ENCODE measurements around the gene CHRNA4. TPM values are rescaled to one million over a fixed set of nuclear protein-coding genes. Genes with fewer than 3 reads are reported as not detected.

CHRNA4 gene
- total RNA-seq, 2 donors from 2014 or later, result not detected

GRCh38 chr20:63401384-63402110 lies 40.4 kb upstream of the CHRNA4 start:
- Mint-ChIP-seq H3K4me3 (no peak overlapping the region), H3K4me1 (no peaks in the 10 kb centered on the region), H3K36me3 (ENCODE audit: low read depth) (no peaks in the 10 kb centered on the region), H3K27me3 (peaks cover 4% of the 10 kb centered on the region), H3K27ac (no peak overlapping the region), H3K9me3 (no peaks in the 10 kb centered on the region)
- no peak for ATAC-seq (replicated peaks)

GRCh38 chr20:63400486-63401210 lies 39.5 kb upstream of the CHRNA4 start:
- Mint-ChIP-seq H3K4me1 (no peaks in the 10 kb centered on the region), H3K4me3 (no peak overlapping the region), H3K36me3 (ENCODE audit: low read depth) (no peaks in the 10 kb centered on the region), H3K27me3 (peaks cover 4% of the 10 kb centered on the region), H3K27ac (no peak overlapping the region), H3K9me3 (no peaks in the 10 kb centered on the region)
- ATAC-seq (replicated peaks), result no peak

- Mint-ChIP-seq H3K4me1 (no peaks in the 10 kb centered on the region), H3K9me3 (no peaks in the 10 kb centered on the region), H3K27me3 (peaks cover 5% of the 10 kb centered on the region), H3K4me3 (no peak overlapping the region), H3K36me3 (ENCODE audit: low read depth) (no peaks in the 10 kb centered on the region), H3K27ac (no peak overlapping the region)
- ATAC-seq (replicated peaks), result no peak
Measured at GRCh38 chr20:63399596-63400375, 38.6 kb upstream of the CHRNA4 start.

- no peak overlapping the region for H3K4me3 Mint-ChIP-seq
- no peak for ATAC-seq (replicated peaks)
- H3K27me3 Mint-ChIP-seq, result peaks cover 6% of the 10 kb centered on the region
- H3K36me3 Mint-ChIP-seq (ENCODE audit: low read depth), result no peaks in the 10 kb centered on the region
- H3K9me3 Mint-ChIP-seq, result no peaks in the 10 kb centered on the region
- no peaks in the 10 kb centered on the region for H3K4me1 Mint-ChIP-seq
- H3K27ac Mint-ChIP-seq, result no peak overlapping the region
Measured at GRCh38 chr20:63398744-63399514, 37.8 kb upstream of the CHRNA4 start.

- Mint-ChIP-seq H3K36me3 (ENCODE audit: low read depth) (no peaks in the 10 kb centered on the region), H3K4me1 (no peaks in the 10 kb centered on the region), H3K4me3 (no peak overlapping the region), H3K9me3 (no peaks in the 10 kb centered on the region), H3K27me3 (peaks cover 6% of the 10 kb centered on the region), H3K27ac (no peak overlapping the region)
- no peak for ATAC-seq (replicated peaks)
Measured at GRCh38 chr20:63397946-63398450, 36.8 kb upstream of the CHRNA4 start.

- Mint-ChIP-seq H3K36me3 (ENCODE audit: low read depth) (no peaks in the 10 kb centered on the region), H3K4me1 (no peaks in the 10 kb centered on the region), H3K4me3 (no peak overlapping the region), H3K27ac (no peak overlapping the region), H3K9me3 (no peaks in the 10 kb centered on the region), H3K27me3 (peaks cover 6% of the 10 kb centered on the region)
- no peak for ATAC-seq (replicated peaks)
Measured at GRCh38 chr20:63397155-63397843, 36.1 kb upstream of the CHRNA4 start.

- Mint-ChIP-seq H3K9me3 (no peaks in the 10 kb centered on the region), H3K4me3 (no peak overlapping the region), H3K4me1 (no peaks in the 10 kb centered on the region), H3K27ac (no peak overlapping the region), H3K27me3 (peaks cover 6% of the 10 kb centered on the region), H3K36me3 (ENCODE audit: low read depth) (no peaks in the 10 kb centered on the region)
- ATAC-seq (replicated peaks), result no peak
Measured at GRCh38 chr20:63396300-63396699, 35.2 kb upstream of the CHRNA4 start.

GRCh38 chr20:63395723-63396122 lies 34.6 kb upstream of the CHRNA4 start:
- Mint-ChIP-seq H3K27ac (no peak overlapping the region), H3K4me3 (no peak overlapping the region), H3K36me3 (ENCODE audit: low read depth) (no peaks in the 10 kb centered on the region), H3K4me1 (no peaks in the 10 kb centered on the region), H3K9me3 (no peaks in the 10 kb centered on the region), H3K27me3 (peaks cover 9% of the 10 kb centered on the region)
- ATAC-seq (replicated peaks), result no peak

GRCh38 chr20:63394920-63395455 lies 33.8 kb upstream of the CHRNA4 start:
- no peaks in the 10 kb centered on the region for H3K9me3 Mint-ChIP-seq
- H3K27me3 Mint-ChIP-seq, result peaks cover 9% of the 10 kb centered on the region
- no peaks in the 10 kb centered on the region for H3K36me3 Mint-ChIP-seq (ENCODE audit: low read depth)
- no peaks in the 10 kb centered on the region for H3K4me1 Mint-ChIP-seq
- H3K27ac Mint-ChIP-seq, result no peak overlapping the region
- no peak for ATAC-seq (replicated peaks)
- no peak overlapping the region for H3K4me3 Mint-ChIP-seq

GRCh38 chr20:63394069-63394919 lies 33.1 kb upstream of the CHRNA4 start:
- H3K27ac Mint-ChIP-seq, result no peak overlapping the region
- H3K36me3 Mint-ChIP-seq (ENCODE audit: low read depth), result no peaks in the 10 kb centered on the region
- peaks cover 9% of the 10 kb centered on the region for H3K27me3 Mint-ChIP-seq
- H3K4me3 Mint-ChIP-seq, result no peak overlapping the region
- no peak for ATAC-seq (replicated peaks)
- no peaks in the 10 kb centered on the region for H3K9me3 Mint-ChIP-seq
- no peaks in the 10 kb centered on the region for H3K4me1 Mint-ChIP-seq

GRCh38 chr20:63393566-63393965 lies 32.4 kb upstream of the CHRNA4 start:
- ATAC-seq (replicated peaks), result no peak

GRCh38 chr20:63392465-63393365 lies 31.6 kb upstream of the CHRNA4 start:
- no peaks in the 10 kb centered on the region for H3K36me3 Mint-ChIP-seq (ENCODE audit: low read depth)
- no peak for ATAC-seq (replicated peaks)
- no peak overlapping the region for H3K4me3 Mint-ChIP-seq
- peaks cover 4% of the 10 kb centered on the region for H3K9me3 Mint-ChIP-seq
- H3K4me1 Mint-ChIP-seq, result peaks cover 5% of the 10 kb centered on the region
- H3K27me3 Mint-ChIP-seq, result peaks cover 12% of the 10 kb centered on the region
- no peak overlapping the region for H3K27ac Mint-ChIP-seq

More at GRCh38 chr20:63393566-63393965, 32.4 kb upstream of the CHRNA4 start:
- no peak overlapping the region for H3K27ac Mint-ChIP-seq
- no peak overlapping the region for H3K4me3 Mint-ChIP-seq
- no peaks in the 10 kb centered on the region for H3K9me3 Mint-ChIP-seq
- no peaks in the 10 kb centered on the region for H3K4me1 Mint-ChIP-seq
- H3K36me3 Mint-ChIP-seq (ENCODE audit: low read depth), result no peaks in the 10 kb centered on the region
- H3K27me3 Mint-ChIP-seq, result peaks cover 9% of the 10 kb centered on the region
